Midbrain (tissue), 1 donor: ENCODE results near the gene C11orf71.

Experiments used
- DNase-seq: peaks from one replicate; lab custom pipeline; 2025; lab: John Stamatoyannopoulos, UW

The C11orf71 gene

GRCh38 chr11:114399490-114400215 lies 658 bp downstream of the C11orf71 start:
- no peak for DNase-seq

GRCh38 chr11:114398303-114398920 lies 1.9 kb downstream of the C11orf71 start:
- DNase-seq: no peak

- DNase-seq: peak; percentile 17
Measured at GRCh38 chr11:114397349-114397982, 2.8 kb downstream of the C11orf71 start.

DNA sequence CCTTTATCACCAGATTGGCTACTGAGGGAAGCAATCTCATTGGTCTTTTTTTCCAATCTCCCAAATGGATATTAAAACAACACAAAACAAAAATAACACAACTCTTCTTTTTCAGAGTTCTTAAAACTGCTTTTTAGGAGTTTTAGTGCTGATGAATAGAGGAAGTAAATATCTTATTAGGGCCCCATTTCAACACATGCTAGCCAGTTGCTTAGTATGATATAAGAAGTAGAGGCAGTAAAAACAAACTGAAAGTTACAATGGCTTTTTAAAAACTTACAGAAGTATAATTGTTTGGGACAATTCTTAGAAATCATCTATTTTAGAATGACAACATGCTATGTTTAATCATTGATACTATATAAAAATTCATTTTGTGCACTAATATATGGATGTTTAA lies 3.4 kb downstream of the C11orf71 start:
- DNase-seq: no peak

DNA sequence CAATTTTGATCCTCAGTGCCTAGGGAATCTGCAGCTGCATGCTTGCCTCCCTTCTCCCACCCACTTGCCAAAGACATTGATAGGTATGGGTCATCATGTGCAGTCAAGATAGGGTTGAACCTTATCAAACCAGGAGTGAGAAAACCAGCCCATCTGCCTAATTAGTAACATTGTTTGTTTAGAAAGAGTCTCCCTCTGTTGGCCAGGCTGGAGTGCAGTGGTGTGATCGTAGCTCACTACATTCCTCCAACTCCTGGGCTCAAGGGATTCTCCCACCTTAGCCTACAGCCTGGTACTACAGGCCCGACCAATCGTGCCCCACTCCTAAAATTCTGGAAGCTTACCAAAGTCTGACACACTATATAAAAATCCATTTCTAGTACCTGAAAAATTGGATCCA lies 4.6 kb downstream of the C11orf71 start:
- DNase-seq: no peak

DNA sequence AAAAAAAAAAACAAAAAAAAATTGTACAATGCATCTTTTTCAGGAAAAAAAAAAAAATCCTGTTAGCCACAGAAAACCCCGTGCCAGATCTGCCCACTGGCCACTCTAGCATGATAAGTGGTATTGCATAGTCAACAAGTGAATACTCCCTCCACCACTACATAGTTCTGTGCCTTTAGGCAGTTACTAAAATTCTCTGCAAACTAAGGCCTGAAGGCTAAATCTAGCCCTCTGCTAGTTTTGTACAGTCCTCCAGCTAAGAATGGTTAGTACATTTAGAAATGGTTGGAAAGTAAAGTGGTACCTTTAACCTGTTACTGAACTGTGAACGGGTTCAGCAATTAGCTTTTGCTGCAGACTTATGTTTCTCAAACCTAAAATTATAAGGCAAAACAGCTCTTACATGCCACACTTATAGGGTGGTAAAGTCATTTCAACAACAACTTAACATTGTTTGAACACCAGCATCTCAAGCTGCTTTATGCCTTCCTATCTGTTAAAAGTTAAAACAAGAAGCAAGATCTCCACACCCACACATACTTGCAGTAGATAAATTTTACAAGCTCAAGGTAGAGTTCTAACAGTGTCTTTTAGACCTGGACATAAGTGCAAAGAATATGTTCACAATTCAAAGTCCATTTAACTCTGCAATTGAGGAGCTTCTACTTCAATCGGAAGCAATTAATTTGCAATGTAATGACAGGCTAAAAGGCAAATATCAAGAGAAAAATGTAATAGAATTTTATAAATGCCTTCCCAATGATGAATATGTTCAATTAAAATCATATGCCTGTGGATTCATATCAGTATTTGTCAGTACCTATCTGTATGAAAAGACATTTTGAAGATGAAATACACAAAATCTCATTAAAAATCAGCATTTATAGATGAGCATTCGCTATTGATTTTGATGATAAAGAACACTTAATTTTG lies 7.3 kb downstream of the C11orf71 start:
- no peak for DNase-seq

DNA sequence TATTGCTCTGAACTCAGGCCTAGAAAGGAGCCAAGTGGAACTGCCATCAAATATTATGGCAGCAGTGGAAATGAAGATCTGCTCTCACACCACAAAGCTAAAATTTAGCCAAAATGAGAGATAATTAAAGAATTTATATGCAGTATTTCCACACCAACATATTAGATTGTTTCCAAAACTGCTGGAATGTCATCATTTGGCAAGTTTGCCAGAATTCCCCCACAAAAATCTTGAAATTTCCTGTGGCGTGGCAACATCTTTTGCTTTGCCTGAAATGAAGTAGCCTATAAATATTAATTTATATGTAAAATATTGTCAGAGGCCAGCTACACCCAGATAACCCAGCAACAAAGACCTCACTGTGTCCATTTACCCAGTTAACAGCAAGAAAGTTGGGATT lies 13.8 kb downstream of the C11orf71 start:
- DNase-seq: no peak

DNA sequence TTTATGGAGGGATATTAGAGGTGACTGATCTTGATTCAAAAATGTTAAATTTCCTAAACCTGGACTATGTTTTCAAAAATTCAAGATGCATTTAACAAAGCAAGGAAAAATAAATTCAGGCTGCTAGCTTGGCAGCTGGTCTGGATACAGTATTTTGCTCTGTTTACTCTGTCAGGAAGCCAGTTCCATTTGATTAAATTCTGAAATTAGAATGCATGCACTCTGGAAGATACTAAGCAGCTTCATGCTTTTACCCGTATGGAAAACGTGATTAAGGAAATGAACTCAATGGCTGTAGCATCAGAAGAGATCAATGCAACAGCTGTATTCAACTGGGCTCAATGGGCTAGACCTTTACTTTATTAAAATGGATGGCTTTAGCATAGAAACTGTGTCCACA lies 14.2 kb downstream of the C11orf71 start:
- DNase-seq: no peak

GRCh38 chr11:114384487-114384886 lies 15.8 kb downstream of the C11orf71 start:
- DNase-seq: no peak

- no peak for DNase-seq
Measured at GRCh38 chr11:114382509-114382908, 17.8 kb downstream of the C11orf71 start.

DNA sequence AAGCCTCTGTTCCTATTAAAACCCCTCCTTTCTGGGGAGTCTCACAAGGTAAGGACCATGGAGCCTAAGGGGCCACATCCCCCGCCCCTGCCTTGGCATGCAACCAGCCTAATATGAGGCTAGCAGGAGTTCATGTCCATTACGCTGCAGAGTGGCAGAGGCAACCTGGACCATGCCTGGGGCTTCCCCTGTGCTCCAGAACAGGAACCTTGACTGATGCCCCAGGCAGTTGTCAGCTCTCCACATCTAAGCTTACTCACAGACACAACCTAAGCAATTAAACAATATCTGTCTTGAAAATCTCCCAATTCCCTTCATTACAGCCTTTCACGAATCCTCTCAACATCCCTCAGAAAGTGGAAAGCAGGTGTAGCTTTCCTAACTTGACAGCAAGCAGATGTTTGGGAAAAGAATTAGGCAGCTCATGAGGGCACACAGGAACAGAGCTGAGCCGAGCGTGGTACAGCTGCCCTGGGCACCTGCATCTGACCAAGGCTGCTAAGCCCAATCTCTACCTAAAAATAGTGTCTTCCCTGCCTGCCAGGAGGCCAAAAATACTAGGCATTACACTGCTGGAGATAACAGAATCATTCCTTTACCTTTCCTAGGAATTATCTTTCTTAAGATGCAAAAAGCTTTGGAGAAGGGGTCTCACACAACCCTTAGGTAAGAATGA lies 20.8 kb downstream of the C11orf71 start:
- DNase-seq: no peak

DNA sequence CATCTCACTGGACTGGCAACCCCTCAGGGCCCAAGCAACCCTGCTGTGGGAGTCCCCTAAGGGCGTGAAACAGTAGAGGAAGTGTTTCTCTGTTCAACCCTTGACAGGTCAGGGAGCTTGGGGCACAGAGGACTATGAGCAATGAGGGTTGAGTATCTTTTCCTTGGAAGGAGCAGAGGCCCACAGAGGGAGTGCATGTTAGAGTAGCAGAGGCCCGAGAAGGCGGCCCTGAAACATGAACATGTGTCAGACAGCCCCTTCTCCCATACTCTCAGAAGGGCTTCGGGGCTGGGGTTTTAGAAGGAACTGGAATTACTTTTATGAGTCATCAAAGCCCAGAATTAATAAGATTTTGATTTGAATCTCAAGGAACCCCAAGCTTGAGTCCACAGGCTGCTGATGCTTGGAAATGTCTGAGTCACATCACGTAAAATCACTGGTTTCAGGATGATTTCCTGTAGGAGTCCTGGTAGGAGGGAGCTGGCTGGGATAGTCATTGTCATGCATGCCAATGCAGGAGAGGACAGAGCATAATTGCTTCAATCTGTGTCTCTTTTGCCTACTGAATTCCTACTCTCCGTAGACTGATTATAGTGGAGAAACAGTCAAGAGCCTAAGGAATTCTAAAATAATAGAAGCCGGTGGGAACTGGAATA lies 22.6 kb downstream of the C11orf71 start:
- no peak for DNase-seq

DNA sequence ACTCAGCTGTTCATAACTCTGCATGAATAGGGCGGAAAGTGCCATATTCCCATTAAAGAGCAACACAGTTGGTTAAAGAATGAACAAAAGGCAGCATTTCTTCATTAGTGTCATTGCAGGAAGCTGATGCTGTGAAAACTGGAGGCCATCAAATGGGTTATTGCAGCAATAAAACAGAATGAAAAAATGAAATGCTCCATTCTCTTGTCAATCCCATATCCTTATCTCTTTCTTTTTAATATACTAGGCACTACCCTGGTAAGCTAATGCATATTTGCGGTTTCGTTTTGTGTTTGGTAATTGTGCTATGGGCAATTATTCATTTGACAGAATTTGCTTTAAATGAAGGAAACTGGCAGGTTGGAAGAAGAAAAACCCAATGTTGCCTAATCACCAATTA lies 25.3 kb downstream of the C11orf71 start:
- DNase-seq: no peak

DNA sequence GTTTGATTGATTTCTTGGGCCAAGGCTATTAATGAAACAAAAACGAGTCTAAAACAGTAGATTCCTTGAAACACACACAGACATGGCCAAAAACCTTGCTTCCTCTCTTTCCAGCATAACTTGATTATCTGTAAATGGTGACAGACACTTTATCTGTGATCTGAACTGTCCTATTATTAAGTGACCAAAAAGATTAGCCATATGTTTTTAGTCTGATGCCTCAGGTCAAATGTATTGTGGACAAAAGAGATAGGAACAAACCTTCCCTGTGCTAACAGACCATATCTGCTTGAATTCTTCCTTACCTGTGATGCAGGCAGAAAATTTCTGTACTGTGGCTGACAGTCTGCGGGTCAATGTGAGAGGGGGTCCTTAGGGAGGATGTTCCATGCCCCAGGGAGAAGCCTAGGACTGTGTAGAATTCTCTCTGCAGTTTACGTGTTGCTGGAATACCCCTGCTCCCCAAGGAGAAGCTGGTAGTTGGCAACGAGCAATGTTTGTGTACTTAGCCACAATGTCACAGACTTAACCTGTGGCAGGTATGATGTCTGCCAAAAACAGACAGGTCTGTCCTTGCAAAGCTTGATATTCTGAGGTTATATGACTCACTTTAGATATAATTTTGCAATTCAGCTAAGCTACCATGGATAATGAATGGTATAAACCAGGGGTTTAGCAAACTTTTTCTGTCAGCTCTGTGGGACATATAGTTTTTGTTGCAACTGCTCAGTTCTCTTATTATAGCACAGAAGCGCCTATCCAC lies 31.2 kb downstream of the C11orf71 start:
- no peak for DNase-seq

DNA sequence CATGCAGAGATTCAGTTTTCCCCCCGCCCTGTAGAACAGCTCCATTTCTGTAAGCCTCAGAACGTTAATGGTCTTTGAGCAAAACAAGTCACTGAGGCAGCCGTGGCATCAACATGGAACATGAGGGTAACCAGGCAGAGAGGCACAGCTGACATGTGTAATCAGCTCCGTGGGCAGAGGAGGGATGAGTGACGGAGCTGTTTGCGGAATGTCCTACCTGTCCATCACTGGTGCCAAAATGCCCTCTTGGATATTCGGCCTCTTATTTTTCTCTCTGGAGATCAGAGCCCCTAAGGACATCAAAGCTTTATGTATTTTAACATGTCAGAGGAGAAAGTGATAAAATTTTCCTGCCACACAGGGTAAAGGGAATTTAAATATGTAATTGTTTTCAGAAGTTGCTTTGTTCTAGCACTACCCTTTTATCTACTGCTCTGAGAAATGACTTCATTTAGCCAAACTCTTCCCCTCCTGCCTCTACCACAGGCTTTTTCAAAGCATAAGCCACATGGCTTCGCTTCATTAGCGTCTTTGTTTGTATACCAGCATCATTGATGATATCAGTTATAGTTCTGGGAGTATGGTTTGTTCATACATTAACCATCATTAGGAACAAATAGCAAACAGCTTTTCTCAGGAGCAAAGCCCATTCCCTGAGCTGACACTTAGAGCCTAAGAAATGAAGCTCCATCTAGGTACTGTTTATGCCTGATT lies 32.9 kb downstream of the C11orf71 start:
- DNase-seq: no peak

DNA sequence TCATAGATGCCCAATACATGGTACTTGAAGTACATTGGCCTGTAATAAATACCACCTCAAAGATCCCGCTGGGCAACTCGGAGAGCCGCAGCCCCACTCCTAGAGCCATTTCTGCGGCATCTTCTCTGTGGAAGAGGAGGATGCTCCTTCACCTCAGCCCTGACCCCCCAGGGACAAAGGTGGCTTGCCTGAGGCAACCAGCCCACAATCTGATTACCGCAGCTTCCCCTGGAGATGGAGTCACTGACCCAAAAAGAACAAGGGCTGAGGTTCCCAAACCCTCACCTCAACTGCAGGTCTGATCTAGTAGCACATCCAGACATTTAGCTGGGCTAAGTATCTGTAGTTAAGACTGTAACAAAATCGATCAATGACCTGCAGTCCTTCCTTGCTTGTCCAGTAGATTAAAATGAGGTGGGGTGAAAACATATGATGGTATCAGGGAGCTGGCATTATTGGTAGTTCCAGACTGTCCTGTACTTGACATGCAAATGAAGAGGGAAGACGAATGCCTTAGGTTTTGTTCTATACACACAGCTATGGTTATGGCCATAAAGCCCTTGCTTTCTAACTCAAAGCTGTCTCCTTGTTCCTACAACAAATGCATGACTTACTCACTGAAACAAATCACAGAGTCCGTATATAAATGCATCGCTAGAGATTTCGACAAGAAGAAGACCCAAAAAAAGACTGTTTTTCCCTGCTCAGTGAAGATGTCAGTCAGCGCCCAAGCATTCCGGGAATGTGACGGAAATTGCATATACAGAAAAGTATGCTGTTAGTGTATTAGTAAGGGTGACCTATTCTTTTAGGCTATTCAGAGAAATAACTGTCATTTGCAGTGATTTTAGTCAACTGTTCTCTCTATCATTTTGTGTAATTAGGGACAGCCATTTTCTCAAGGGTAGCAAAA lies 33.7 kb downstream of the C11orf71 start:
- no peak for DNase-seq

DNA sequence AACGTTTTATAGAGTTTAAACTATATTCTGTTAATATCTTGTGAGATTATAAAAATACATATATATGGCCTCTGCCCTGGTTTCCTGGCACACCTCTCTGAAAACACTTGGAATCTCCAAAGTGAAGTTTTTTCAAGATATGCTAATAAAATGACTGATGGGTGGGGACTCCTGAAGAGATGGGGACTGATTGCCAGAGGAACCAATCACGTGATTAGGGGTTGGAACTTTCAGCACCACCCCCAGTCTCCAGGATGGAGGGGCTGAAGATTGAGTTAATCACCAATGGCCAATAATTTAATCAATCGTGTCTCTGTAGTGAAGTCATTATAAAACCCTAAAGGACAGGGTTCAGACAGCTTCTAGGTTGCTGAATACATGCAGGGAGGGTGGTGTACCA lies 37.4 kb downstream of the C11orf71 start:
- DNase-seq: no peak

DNA sequence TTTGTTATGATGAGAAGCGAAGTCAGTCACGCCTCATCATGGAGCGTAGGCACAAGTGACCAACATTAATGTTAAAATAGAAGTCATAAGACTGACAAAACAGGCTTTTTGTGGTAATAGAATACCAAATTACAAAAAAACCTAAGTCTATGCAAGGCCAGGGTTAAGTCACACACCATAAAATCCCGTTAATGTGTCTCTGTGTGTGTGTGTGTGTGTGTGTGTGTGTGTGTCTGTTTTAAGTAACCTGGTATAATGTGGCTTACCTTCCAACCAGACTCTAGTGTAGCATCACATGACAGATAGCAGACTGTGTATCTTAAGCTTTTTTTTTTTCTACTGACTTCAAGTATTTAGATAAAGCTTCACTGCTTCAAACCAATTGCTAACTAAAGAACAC lies 38.0 kb downstream of the C11orf71 start:
- no peak for DNase-seq

DNA sequence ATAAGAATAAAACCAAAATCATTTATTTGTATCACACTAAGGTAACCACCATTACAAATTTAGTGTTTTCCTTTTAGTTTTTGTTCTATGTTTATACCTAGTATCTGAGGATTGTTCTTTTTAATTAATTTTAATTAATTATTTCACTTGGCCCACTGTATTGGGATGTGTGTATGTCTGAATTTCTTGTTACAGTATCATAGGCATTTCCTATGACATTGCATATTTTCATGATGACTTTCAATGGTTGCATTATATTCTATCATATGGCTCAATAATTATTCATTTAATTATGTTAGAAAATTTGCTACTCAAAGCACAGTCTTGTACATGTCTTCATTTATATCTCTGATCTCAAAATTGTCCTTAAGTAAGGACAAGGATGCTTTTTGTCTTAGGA lies 41.0 kb downstream of the C11orf71 start:
- DNase-seq: no peak
